ENCODE measurements around the gene CES1.

DNA sequence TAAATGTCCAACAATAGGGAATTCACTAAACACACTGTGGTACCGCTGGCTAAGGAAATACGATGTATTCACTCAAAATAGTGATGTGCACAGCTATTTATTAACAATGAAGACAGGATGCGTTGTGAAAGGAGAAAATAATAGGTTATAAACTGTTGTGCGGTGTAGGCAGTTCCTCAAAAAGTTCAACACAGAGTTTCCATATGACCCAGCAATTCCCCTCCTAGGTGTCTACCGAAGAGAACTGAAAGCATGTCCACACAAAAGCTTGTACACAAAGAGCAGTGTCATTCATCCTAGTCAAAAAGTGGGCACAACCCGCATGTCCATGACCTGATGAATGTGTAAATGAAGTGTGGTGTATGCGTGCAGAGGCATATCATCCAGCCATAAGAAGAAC, 1.2 kb upstream of the CES1 start:
- TF ChIP-seq POLR2A (IDR thresholded peaks at IDR 0.05) (no peak), CTCF (IDR thresholded peaks at IDR 0.05) (no peak)

Data from transverse colon (tissue), 3 donors.